Measurements from ENCODE around the gene GKN1. TPM values are rescaled to one million over a fixed set of nuclear protein-coding genes. Genes with fewer than 3 reads are reported as not detected.
A peak's percentile ranks its signal among the peaks of the same experiment; 100 is the strongest.
"Not testable (repeated sequence)": the region's sequence is repeated elsewhere in the genome, so short reads cannot be mapped to it uniquely, and the experiment has no call there.

The GKN1 gene
- total RNA-seq = not detected in 2 replicates

- no peak for DNase-seq (ENCODE audit: low read depth in 2 of 2)
Measured at GRCh38 chr2:68974251-68974650, at the start of gene GKN1. Gene GKN1, plus strand, starts transcription at chr2:68974636. Its CDS starts 42 bp downstream, at chr2:68974678.

GRCh38 chr2:68925295-68925896, 49.0 kb upstream of the GKN1 start:
- DNase-seq (ENCODE audit: low read depth in 2 of 2) = peak; percentile 62 to 73

GRCh38 chr2:68926796-68927195, 47.6 kb upstream of the GKN1 start:
- no peak for DNase-seq (ENCODE audit: low read depth in 2 of 2)

GRCh38 chr2:68931149-68931711, 43.2 kb upstream of the GKN1 start:
- no peak for DNase-seq (ENCODE audit: low read depth in 2 of 2)

- no peak for DNase-seq (ENCODE audit: low read depth in 2 of 2)
Measured at GRCh38 chr2:68931799-68932198, 42.6 kb upstream of the GKN1 start.

- no peak for DNase-seq (ENCODE audit: low read depth in 2 of 2)
Measured at GRCh38 chr2:68932402-68932801, 42.0 kb upstream of the GKN1 start.

- DNase-seq (ENCODE audit: low read depth in 2 of 2) = no peak
Measured at GRCh38 chr2:68934021-68934420, 40.4 kb upstream of the GKN1 start.

- DNase-seq (ENCODE audit: low read depth in 2 of 2) = no peak
Measured at GRCh38 chr2:68935471-68935870, 39.0 kb upstream of the GKN1 start.

- peak; percentile 7 to 62 for DNase-seq (ENCODE audit: low read depth in 2 of 2)
Measured at GRCh38 chr2:68936427-68936826, 38.0 kb upstream of the GKN1 start.

- DNase-seq (ENCODE audit: low read depth in 2 of 2) = no peak
Measured at GRCh38 chr2:68936889-68937288, 37.5 kb upstream of the GKN1 start.

GRCh38 chr2:68937346-68938055, 36.9 kb upstream of the GKN1 start:
- no peak for DNase-seq (ENCODE audit: low read depth in 2 of 2)

- no peak for DNase-seq (ENCODE audit: low read depth in 2 of 2)
Measured at GRCh38 chr2:68938938-68939337, 35.5 kb upstream of the GKN1 start.

GRCh38 chr2:68939962-68940361, 34.5 kb upstream of the GKN1 start:
- DNase-seq (ENCODE audit: low read depth in 2 of 2) = no peak

- DNase-seq (ENCODE audit: low read depth in 2 of 2) = no peak
Measured at GRCh38 chr2:68940369-68940768, 34.1 kb upstream of the GKN1 start.

- DNase-seq (ENCODE audit: low read depth in 2 of 2) = no peak
Measured at GRCh38 chr2:68942827-68943226, 31.6 kb upstream of the GKN1 start.

- peak; percentile 53 to 61 for DNase-seq (ENCODE audit: low read depth in 2 of 2)
Measured at GRCh38 chr2:68943581-68944568, 30.6 kb upstream of the GKN1 start.

- DNase-seq (ENCODE audit: low read depth in 2 of 2) = no peak
Measured at GRCh38 chr2:68946117-68946516, 28.3 kb upstream of the GKN1 start.

- DNase-seq (ENCODE audit: low read depth in 2 of 2) = no peak
Measured at GRCh38 chr2:68948710-68949109, 25.7 kb upstream of the GKN1 start.

- DNase-seq (ENCODE audit: low read depth in 2 of 2) = no peak
Measured at GRCh38 chr2:68951899-68952298, 22.5 kb upstream of the GKN1 start.

GRCh38 chr2:68952887-68953521, 21.4 kb upstream of the GKN1 start, which contains the start of gene GKN2:
Gene GKN2, minus strand, starts transcription at chr2:68952893. Its CDS starts 32 bp downstream, at chr2:68952861.
- DNase-seq (ENCODE audit: low read depth in 2 of 2) = no peak

GRCh38 chr2:68955432-68955831, 19.0 kb upstream of the GKN1 start:
- DNase-seq (ENCODE audit: low read depth in 2 of 2) = not testable (repeated sequence)
